Measurements from ENCODE around the gene ZNF506.

Gene ZNF506

GRCh38 chr19:19849056-19849455, 27.5 kb upstream of the ZNF506 start:
- H3K79me1 ChIP-seq (ENCODE audit: low read depth, low read length) = peaks cover 2% of the 10 kb centered on the region
- no peak overlapping the region for H3K18ac ChIP-seq (ENCODE audit: low read length)
- peaks cover 1 to 15% of the 10 kb centered on the region in 2 donors for H3K9me3 ChIP-seq (replicated peaks in 1 of 2; ENCODE audit: control insufficient read depth in 2 of 2, insufficient read depth in 1 of 2, low read depth in 1 of 2, low read length in 2 of 2)
- H3K23ac ChIP-seq (ENCODE audit: low read depth, low read length, poor library complexity) = no peak overlapping the region
- no peaks in the 10 kb centered on the region for H3K27me3 ChIP-seq (ENCODE audit: control insufficient read depth in 3 of 3, insufficient read depth in 3 of 3, low read depth in 1 of 3, low read length in 3 of 3)
- no peak overlapping the region for H3K27ac ChIP-seq (replicated peaks; ENCODE audit: low read length)
- H2BK120ac ChIP-seq (ENCODE audit: low read depth, low read length) = no peak overlapping the region
- H4K8ac ChIP-seq (ENCODE audit: low read depth, low read length) = no peak overlapping the region
- no peak overlapping the region for H3K4ac ChIP-seq (ENCODE audit: low read length)
- no peak for DNase-seq (ENCODE audit: low spot score)
- H2BK15ac ChIP-seq (ENCODE audit: low read length) = no peak overlapping the region
- no CpG with 5 or more reads among the region's 6 CpGs for WGBS, 2 donors (ENCODE audit: extremely low coverage in 2 of 2, insufficient read length in 2 of 2, insufficient replicate concordance in 1 of 2)
- H3K4me1 ChIP-seq (ENCODE audit: control insufficient read depth in 2 of 2, insufficient read depth in 1 of 2, low read depth in 1 of 2, low read length in 2 of 2) = no peaks in the 10 kb centered on the region
- H3K14ac ChIP-seq (ENCODE audit: low read length) = no peak overlapping the region
- no peak overlapping the region for H3K9ac ChIP-seq (ENCODE audit: low read depth, low read length, poor library complexity)
- H3K36me3 ChIP-seq (replicated peaks in 1 of 2; ENCODE audit: control insufficient read depth in 2 of 2, insufficient read depth in 2 of 2, low read length in 2 of 2) = no peaks in the 10 kb centered on the region
- H4K91ac ChIP-seq (ENCODE audit: low read depth, low read length, poor library complexity) = no peak overlapping the region
- no peak overlapping the region for H2BK12ac ChIP-seq (ENCODE audit: low read length)
- no peak overlapping the region for H2AK5ac ChIP-seq (ENCODE audit: low read depth, low read length)
- H3K4me3 ChIP-seq (ENCODE audit: low read length in 2 of 2) = no peak overlapping the region
- H2BK5ac ChIP-seq (ENCODE audit: low read length) = no peak overlapping the region
- no peak overlapping the region for H3K4me2 ChIP-seq (ENCODE audit: insufficient read depth, low read length, poor library complexity, severe bottlenecking)
- no peak overlapping the region for H2AFZ ChIP-seq (ENCODE audit: low read length)

GRCh38 chr19:19847781-19848180, 26.2 kb upstream of the ZNF506 start:
- no peak overlapping the region for H2AK5ac ChIP-seq (ENCODE audit: low read depth, low read length)
- peaks cover 1 to 17% of the 10 kb centered on the region in 2 donors for H3K9me3 ChIP-seq (replicated peaks in 1 of 2; ENCODE audit: control insufficient read depth in 2 of 2, insufficient read depth in 1 of 2, low read depth in 1 of 2, low read length in 2 of 2)
- H4K91ac ChIP-seq (ENCODE audit: low read depth, low read length, poor library complexity) = no peak overlapping the region
- no CpG with 5 or more reads among the region's 12 CpGs for WGBS, 2 donors (ENCODE audit: extremely low coverage in 2 of 2, insufficient read length in 2 of 2, insufficient replicate concordance in 1 of 2)
- H3K27me3 ChIP-seq (ENCODE audit: control insufficient read depth in 3 of 3, insufficient read depth in 3 of 3, low read depth in 1 of 3, low read length in 3 of 3) = no peaks in the 10 kb centered on the region
- DNase-seq (ENCODE audit: low spot score) = no peak
- no peak overlapping the region for H3K14ac ChIP-seq (ENCODE audit: low read length)
- no peak overlapping the region for H3K9ac ChIP-seq (ENCODE audit: low read depth, low read length, poor library complexity)
- H3K4me2 ChIP-seq (ENCODE audit: insufficient read depth, low read length, poor library complexity, severe bottlenecking) = no peak overlapping the region
- H3K18ac ChIP-seq (ENCODE audit: low read length) = no peak overlapping the region
- peaks cover 2% of the 10 kb centered on the region for H3K79me1 ChIP-seq (ENCODE audit: low read depth, low read length)
- H2BK120ac ChIP-seq (ENCODE audit: low read depth, low read length) = no peak overlapping the region
- no peak overlapping the region for H3K27ac ChIP-seq (replicated peaks; ENCODE audit: low read length)
- no peak overlapping the region for H2BK15ac ChIP-seq (ENCODE audit: low read length)
- no peaks in the 10 kb centered on the region for H3K4me1 ChIP-seq (ENCODE audit: control insufficient read depth in 2 of 2, insufficient read depth in 1 of 2, low read depth in 1 of 2, low read length in 2 of 2)
- no peak overlapping the region for H3K4me3 ChIP-seq (ENCODE audit: low read length in 2 of 2)
- H2BK12ac ChIP-seq (ENCODE audit: low read length) = no peak overlapping the region
- H3K4ac ChIP-seq (ENCODE audit: low read length) = no peak overlapping the region
- no peak overlapping the region for H4K8ac ChIP-seq (ENCODE audit: low read depth, low read length)
- H2AFZ ChIP-seq (ENCODE audit: low read length) = no peak overlapping the region
- H3K36me3 ChIP-seq (replicated peaks in 1 of 2; ENCODE audit: control insufficient read depth in 2 of 2, insufficient read depth in 2 of 2, low read length in 2 of 2) = no peaks in the 10 kb centered on the region
- no peak overlapping the region for H2BK5ac ChIP-seq (ENCODE audit: low read length)
- H3K23ac ChIP-seq (ENCODE audit: low read depth, low read length, poor library complexity) = no peak overlapping the region

- H3K27ac ChIP-seq (replicated peaks; ENCODE audit: low read length) = no peak overlapping the region
- no peaks in the 10 kb centered on the region for H3K79me1 ChIP-seq (ENCODE audit: low read depth, low read length)
- no peaks in the 10 kb centered on the region for H3K27me3 ChIP-seq (ENCODE audit: control insufficient read depth in 3 of 3, insufficient read depth in 3 of 3, low read depth in 1 of 3, low read length in 3 of 3)
- peaks cover 16 to 46% of the 10 kb centered on the region in 2 donors for H3K9me3 ChIP-seq (replicated peaks in 1 of 2; ENCODE audit: control insufficient read depth in 2 of 2, insufficient read depth in 1 of 2, low read depth in 1 of 2, low read length in 2 of 2)
- H4K8ac ChIP-seq (ENCODE audit: low read depth, low read length) = no peak overlapping the region
- H2AK5ac ChIP-seq (ENCODE audit: low read depth, low read length) = no peak overlapping the region
- no peak overlapping the region for H3K4ac ChIP-seq (ENCODE audit: low read length)
- no peaks in the 10 kb centered on the region for H3K36me3 ChIP-seq (replicated peaks in 1 of 2; ENCODE audit: control insufficient read depth in 2 of 2, insufficient read depth in 2 of 2, low read length in 2 of 2)
- H3K18ac ChIP-seq (ENCODE audit: low read length) = no peak overlapping the region
- H3K4me3 ChIP-seq (ENCODE audit: low read length in 2 of 2) = no peak overlapping the region
- H3K4me1 ChIP-seq (ENCODE audit: control insufficient read depth in 2 of 2, insufficient read depth in 1 of 2, low read depth in 1 of 2, low read length in 2 of 2) = no peaks in the 10 kb centered on the region
- no peak overlapping the region for H3K23ac ChIP-seq (ENCODE audit: low read depth, low read length, poor library complexity)
- no peak overlapping the region for H2BK15ac ChIP-seq (ENCODE audit: low read length)
- H2BK120ac ChIP-seq (ENCODE audit: low read depth, low read length) = no peak overlapping the region
- no peak for DNase-seq (ENCODE audit: low spot score)
- no peak overlapping the region for H2BK12ac ChIP-seq (ENCODE audit: low read length)
- no peak overlapping the region for H4K91ac ChIP-seq (ENCODE audit: low read depth, low read length, poor library complexity)
- no peak overlapping the region for H3K14ac ChIP-seq (ENCODE audit: low read length)
- H2AFZ ChIP-seq (ENCODE audit: low read length) = no peak overlapping the region
- H3K9ac ChIP-seq (ENCODE audit: low read depth, low read length, poor library complexity) = no peak overlapping the region
- H3K4me2 ChIP-seq (ENCODE audit: insufficient read depth, low read length, poor library complexity, severe bottlenecking) = no peak overlapping the region
- H2BK5ac ChIP-seq (ENCODE audit: low read length) = no peak overlapping the region
These were observed 14.0 kb upstream of the ZNF506 start for GRCh38 chr19:19835560-19836038.

GRCh38 chr19:19826875-19827274, 5.3 kb upstream of the ZNF506 start:
- Histone ChIP-seq H3K9ac (ENCODE audit: low read depth, low read length, poor library complexity) (no peak overlapping the region), H3K4me1 (ENCODE audit: control insufficient read depth in 2 of 2, insufficient read depth in 1 of 2, low read depth in 1 of 2, low read length in 2 of 2) (no peaks in the 10 kb centered on the region), H3K36me3 (replicated peaks in 1 of 2; ENCODE audit: control insufficient read depth in 2 of 2, insufficient read depth in 2 of 2, low read length in 2 of 2) (no peaks in the 10 kb centered on the region), H2BK12ac (ENCODE audit: low read length) (no peak overlapping the region), H2BK5ac (ENCODE audit: low read length) (no peak overlapping the region), H2BK120ac (ENCODE audit: low read depth, low read length) (no peak overlapping the region), H3K4me2 (ENCODE audit: insufficient read depth, low read length, poor library complexity, severe bottlenecking) (no peak overlapping the region), H3K4me3 (ENCODE audit: low read length in 2 of 2) (no peak overlapping the region), H3K27me3 (ENCODE audit: control insufficient read depth in 3 of 3, insufficient read depth in 3 of 3, low read depth in 1 of 3, low read length in 3 of 3) (no peaks in the 10 kb centered on the region), H3K27ac (replicated peaks; ENCODE audit: low read length) (no peak overlapping the region), H3K79me1 (ENCODE audit: low read depth, low read length) (no peaks in the 10 kb centered on the region), H4K8ac (ENCODE audit: low read depth, low read length) (no peak overlapping the region), H4K91ac (ENCODE audit: low read depth, low read length, poor library complexity) (no peak overlapping the region), H3K23ac (ENCODE audit: low read depth, low read length, poor library complexity) (no peak overlapping the region), H2BK15ac (ENCODE audit: low read length) (no peak overlapping the region), H3K9me3 (replicated peaks in 1 of 2; ENCODE audit: control insufficient read depth in 2 of 2, insufficient read depth in 1 of 2, low read depth in 1 of 2, low read length in 2 of 2) (peaks cover 15 to 50% of the 10 kb centered on the region in 2 donors), H3K14ac (ENCODE audit: low read length) (no peak overlapping the region), H2AFZ (ENCODE audit: low read length) (no peak overlapping the region), H3K18ac (ENCODE audit: low read length) (no peak overlapping the region), H3K4ac (ENCODE audit: low read length) (no peak overlapping the region), H2AK5ac (ENCODE audit: low read depth, low read length) (no peak overlapping the region)
- WGBS, 2 donors (ENCODE audit: extremely low coverage in 2 of 2, insufficient read length in 2 of 2, insufficient replicate concordance in 1 of 2) = no CpG with 5 or more reads among the region's 11 CpGs
- no peak for DNase-seq (ENCODE audit: low spot score)
